Measurements from ENCODE around the gene TXNL4A. TPM values are rescaled to one million over a fixed set of nuclear protein-coding genes. Genes with fewer than 3 reads are reported as not detected.

The TXNL4A gene
- total RNA-seq, 1 experiment from 2014 or later: 178 TPM

DNA sequence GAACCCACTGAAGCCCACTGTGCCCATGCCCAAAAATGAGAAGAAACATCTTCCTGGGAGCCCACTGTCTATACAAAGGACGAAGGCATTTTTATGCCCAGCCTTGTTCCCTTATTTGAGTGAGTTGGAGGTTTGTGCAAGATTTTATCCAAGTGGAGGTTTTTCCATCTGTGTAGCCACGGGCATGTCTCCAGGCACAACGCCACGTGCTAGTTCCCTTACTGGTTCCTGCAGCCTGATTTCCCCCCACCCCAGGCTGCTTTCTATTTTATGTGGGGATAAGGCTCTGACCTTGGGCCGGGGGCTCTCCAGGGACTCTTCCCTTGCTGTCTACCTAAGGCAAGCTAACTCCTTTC lies 22.2 kb upstream of the TXNL4A start:
- no peak overlapping the region for H3K4me3 ChIP-seq (replicated peaks in 1 of 2; ENCODE audit: low read depth in 1 of 2, low read length in 2 of 2)
- no peaks in the 10 kb centered on the region for H3K9me3 ChIP-seq (ENCODE audit: control insufficient read depth in 1 of 2, insufficient read depth in 1 of 2, low read depth in 1 of 2, low read length in 2 of 2)
- H3K27me3 ChIP-seq (ENCODE audit: insufficient read depth, low read length): no peaks in the 10 kb centered on the region
- H3K79me2 ChIP-seq (ENCODE audit: insufficient read depth, low read length): no peaks in the 10 kb centered on the region
- no peaks in the 10 kb centered on the region for H3K9me2 ChIP-seq (ENCODE audit: insufficient read depth)
- no peak overlapping the region for H3K9ac ChIP-seq (ENCODE audit: low read length)
- TF ChIP-seq SRF (IDR thresholded peaks at IDR 0.05; ENCODE audit: low read depth): no peak
- TF ChIP-seq, protein P1, sequence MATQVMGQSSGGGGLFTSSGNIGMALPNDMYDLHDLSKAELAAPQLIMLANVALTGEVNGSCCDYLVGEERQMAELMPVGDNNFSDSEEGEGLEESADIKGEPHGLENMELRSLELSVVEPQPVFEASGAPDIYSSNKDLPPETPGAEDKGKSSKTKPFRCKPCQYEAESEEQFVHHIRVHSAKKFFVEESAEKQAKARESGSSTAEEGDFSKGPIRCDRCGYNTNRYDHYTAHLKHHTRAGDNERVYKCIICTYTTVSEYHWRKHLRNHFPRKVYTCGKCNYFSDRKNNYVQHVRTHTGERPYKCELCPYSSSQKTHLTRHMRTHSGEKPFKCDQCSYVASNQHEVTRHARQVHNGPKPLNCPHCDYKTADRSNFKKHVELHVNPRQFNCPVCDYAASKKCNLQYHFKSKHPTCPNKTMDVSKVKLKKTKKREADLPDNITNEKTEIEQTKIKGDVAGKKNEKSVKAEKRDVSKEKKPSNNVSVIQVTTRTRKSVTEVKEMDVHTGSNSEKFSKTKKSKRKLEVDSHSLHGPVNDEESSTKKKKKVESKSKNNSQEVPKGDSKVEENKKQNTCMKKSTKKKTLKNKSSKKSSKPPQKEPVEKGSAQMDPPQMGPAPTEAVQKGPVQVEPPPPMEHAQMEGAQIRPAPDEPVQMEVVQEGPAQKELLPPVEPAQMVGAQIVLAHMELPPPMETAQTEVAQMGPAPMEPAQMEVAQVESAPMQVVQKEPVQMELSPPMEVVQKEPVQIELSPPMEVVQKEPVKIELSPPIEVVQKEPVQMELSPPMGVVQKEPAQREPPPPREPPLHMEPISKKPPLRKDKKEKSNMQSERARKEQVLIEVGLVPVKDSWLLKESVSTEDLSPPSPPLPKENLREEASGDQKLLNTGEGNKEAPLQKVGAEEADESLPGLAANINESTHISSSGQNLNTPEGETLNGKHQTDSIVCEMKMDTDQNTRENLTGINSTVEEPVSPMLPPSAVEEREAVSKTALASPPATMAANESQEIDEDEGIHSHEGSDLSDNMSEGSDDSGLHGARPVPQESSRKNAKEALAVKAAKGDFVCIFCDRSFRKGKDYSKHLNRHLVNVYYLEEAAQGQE (IDR thresholded peaks at IDR 0.05; ENCODE audit: low read depth): no peak
- TF ChIP-seq JUND (IDR thresholded peaks at IDR 0.05): no peak
- TF ChIP-seq, protein P2, sequence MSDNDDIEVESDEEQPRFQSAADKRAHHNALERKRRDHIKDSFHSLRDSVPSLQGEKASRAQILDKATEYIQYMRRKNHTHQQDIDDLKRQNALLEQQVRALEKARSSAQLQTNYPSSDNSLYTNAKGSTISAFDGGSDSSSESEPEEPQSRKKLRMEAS (IDR thresholded peaks at IDR 0.05): no peak
- no peak for TF ChIP-seq ELF1 (IDR thresholded peaks at IDR 0.05; ENCODE audit: borderline replicate concordance, low read depth)
- TF ChIP-seq TCF7L2 (IDR thresholded peaks at IDR 0.05; ENCODE audit: borderline replicate concordance, extremely low read depth, insufficient read depth, insufficient read length): no peak
- TF ChIP-seq EZH2phosphoT487 (IDR thresholded peaks at IDR 0.05; ENCODE audit: borderline replicate concordance): no peak
- TF ChIP-seq, protein P3, sequence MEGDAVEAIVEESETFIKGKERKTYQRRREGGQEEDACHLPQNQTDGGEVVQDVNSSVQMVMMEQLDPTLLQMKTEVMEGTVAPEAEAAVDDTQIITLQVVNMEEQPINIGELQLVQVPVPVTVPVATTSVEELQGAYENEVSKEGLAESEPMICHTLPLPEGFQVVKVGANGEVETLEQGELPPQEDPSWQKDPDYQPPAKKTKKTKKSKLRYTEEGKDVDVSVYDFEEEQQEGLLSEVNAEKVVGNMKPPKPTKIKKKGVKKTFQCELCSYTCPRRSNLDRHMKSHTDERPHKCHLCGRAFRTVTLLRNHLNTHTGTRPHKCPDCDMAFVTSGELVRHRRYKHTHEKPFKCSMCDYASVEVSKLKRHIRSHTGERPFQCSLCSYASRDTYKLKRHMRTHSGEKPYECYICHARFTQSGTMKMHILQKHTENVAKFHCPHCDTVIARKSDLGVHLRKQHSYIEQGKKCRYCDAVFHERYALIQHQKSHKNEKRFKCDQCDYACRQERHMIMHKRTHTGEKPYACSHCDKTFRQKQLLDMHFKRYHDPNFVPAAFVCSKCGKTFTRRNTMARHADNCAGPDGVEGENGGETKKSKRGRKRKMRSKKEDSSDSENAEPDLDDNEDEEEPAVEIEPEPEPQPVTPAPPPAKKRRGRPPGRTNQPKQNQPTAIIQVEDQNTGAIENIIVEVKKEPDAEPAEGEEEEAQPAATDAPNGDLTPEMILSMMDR (IDR thresholded peaks at IDR 0.05 in 2 of 3, conservative IDR thresholded peaks at IDR 0.05 in 1 of 3; ENCODE audit: borderline replicate concordance in 1 of 3, insufficient read depth in 1 of 3, low read depth in 2 of 3, low read length in 2 of 3): no peak
- no peak for TF ChIP-seq SP1 (IDR thresholded peaks at IDR 0.05; ENCODE audit: low read depth)
- TF ChIP-seq YY1 (IDR thresholded peaks at IDR 0.05; ENCODE audit: extremely low read depth, insufficient replicate concordance, low read depth, low read length): no peak
- TF ChIP-seq CEBPB (IDR thresholded peaks at IDR 0.05; ENCODE audit: low read depth): no peak
- CTCF ChIA-PET: interaction anchor here (1.1 kb wide), 1 partner anchor 22 kb away, joined by 3 read pairs; no protein-coding TSS in a partner anchor
- no peaks in the 10 kb centered on the region for H3K36me3 ChIP-seq (ENCODE audit: control insufficient read depth in 1 of 2, insufficient read depth in 2 of 2, low read length in 2 of 2)
- peaks cover 12 to 15% of the 10 kb centered on the region in 2 experiments for H3K4me1 ChIP-seq (ENCODE audit: control insufficient read depth in 1 of 2, insufficient read depth in 2 of 2, low read length in 2 of 2)
- no TSS peak for BruUV-seq (replicated peaks)
- POLR2A ChIA-PET: interaction anchor here (1.0 kb wide), 1 partner anchor 23 kb away, joined by 4 read pairs; no protein-coding TSS in a partner anchor
- intact Hi-C loops (cut with micrococcal nuclease): no loop called here
- RAD21 ChIA-PET (ENCODE audit: low non-redundant PET in 1 of 2, low total read pairs in 2 of 2, uncharacterized antibody in 2 of 2, unreplicated experiment in 2 of 2): no interaction called here
- no peak overlapping the region for H2AFZ ChIP-seq (ENCODE audit: low read depth, low read length, poor library complexity, severe bottlenecking)
- DNase-seq (ENCODE audit: low read depth, low spot score) (no peak), ATAC-seq (peak; percentile 33)
- no peaks in the 10 kb centered on the region for H4K20me1 ChIP-seq (ENCODE audit: insufficient read depth)
- peak overlapping the region; percentile 57 for H3K4me2 ChIP-seq (ENCODE audit: low read length)
- peak overlapping the region; percentile 41 for H3K27ac ChIP-seq (ENCODE audit: low read depth, low read length)
